ENCODE data around the gene AGRP. TPM values are rescaled to one million over a fixed set of nuclear protein-coding genes. Genes with fewer than 3 reads are reported as not detected.

AGRP gene
- total and polyA plus RNA-seq, 2 of the 4 experiments (the other 2 are of a cell fraction), result not detected

GRCh38 chr16:67461600-67462278 lies 21.6 kb downstream of the AGRP start:
- Histone ChIP-seq H3K56ac (ENCODE audit: extremely low read depth, insufficient read depth, low read length) (no peak overlapping the region), H3K4me3 (ENCODE audit: insufficient read depth, low read depth, low read length) (no peak overlapping the region), H3K23ac (ENCODE audit: low read depth, low read length) (no peak overlapping the region), H3K9me3 (ENCODE audit: control insufficient read depth, insufficient read depth, low read length) (no peaks in the 10 kb centered on the region), H3K4ac (ENCODE audit: low read depth, low read length) (no peak overlapping the region), H4K20me1 (ENCODE audit: insufficient read depth, low read length) (peaks cover 99% of the 10 kb centered on the region), H4K5ac (ENCODE audit: low read depth, low read length) (no peak overlapping the region), H4K8ac (ENCODE audit: low read depth in 2 of 2, low read length in 2 of 2) (no peak overlapping the region), H2AK9ac (replicated peaks; ENCODE audit: low read depth, low read length, poor library complexity) (peak overlapping the region; percentile 5), H3K14ac (replicated peaks; ENCODE audit: low read depth, low read length) (no peak overlapping the region), H3K9me1 (ENCODE audit: insufficient read depth, low read length) (peaks cover 16% of the 10 kb centered on the region), H3K36me3 (ENCODE audit: control insufficient read depth, insufficient read depth, low read length) (peaks cover 6% of the 10 kb centered on the region), H4K91ac (ENCODE audit: insufficient read depth, low read depth, low read length) (no peak overlapping the region), H3K27me3 (ENCODE audit: control insufficient read depth, insufficient read depth, low read length) (no peaks in the 10 kb centered on the region), H2BK5ac (ENCODE audit: low read depth, low read length, poor library complexity, severe bottlenecking) (no peak overlapping the region), H2AFZ (replicated peaks; ENCODE audit: low read length, poor library complexity) (peak overlapping the region; percentile 39), H3K4me1 (ENCODE audit: control insufficient read depth, insufficient read depth, low read length) (peaks cover 27% of the 10 kb centered on the region), H2BK120ac (ENCODE audit: low read depth, low read length) (no peak overlapping the region), H3K79me1 (ENCODE audit: low read depth in 1 of 2, low read length in 2 of 2) (peaks cover 23 to 97% of the 10 kb centered on the region in 2 experiments), H2BK20ac (ENCODE audit: low read depth, low read length) (no peak overlapping the region), H3K27ac (ENCODE audit: insufficient read depth, low read length) (no peak overlapping the region), H3K9ac (ENCODE audit: low read depth, low read length) (no peak overlapping the region), H2BK15ac (ENCODE audit: low read depth, low read length) (no peak overlapping the region), H3K4me2 (ENCODE audit: low read depth, low read length) (no peak overlapping the region), H2AK5ac (ENCODE audit: low read depth, low read length) (no peak overlapping the region), H3K18ac (ENCODE audit: low read depth, low read length) (no peak overlapping the region)
- TF ChIP-seq RFX5 (IDR thresholded peaks at IDR 0.05; ENCODE audit: low read depth, low read length), result no peak
- no peak for TF ChIP-seq MAZ (IDR thresholded peaks at IDR 0.05; ENCODE audit: borderline replicate concordance, low read depth, low read length)
- no peak for TF ChIP-seq MXI1 (IDR thresholded peaks at IDR 0.05; ENCODE audit: borderline replicate concordance, low read depth, low read length)
- TF ChIP-seq CTCF (conservative IDR thresholded peaks at IDR 0.05; ENCODE audit: low read depth, low read length), result no peak
- no peak for TF ChIP-seq RCOR1 (IDR thresholded peaks at IDR 0.05; ENCODE audit: insufficient replicate concordance, low read length)
- no peak for TF ChIP-seq RAD21 (IDR thresholded peaks at IDR 0.05; ENCODE audit: low read length)
- no peak for TF ChIP-seq USF2 (IDR thresholded peaks at IDR 0.05; ENCODE audit: low read depth, low read length)
- no peak for TF ChIP-seq MAFK (IDR thresholded peaks at IDR 0.05; ENCODE audit: low read depth, low read length)
- TF ChIP-seq POLR2A (IDR thresholded peaks at IDR 0.05; ENCODE audit: low read depth, low read length), result no peak
- TF ChIP-seq BHLHE40 (IDR thresholded peaks at IDR 0.05; ENCODE audit: low read depth, low read length), result no peak
- TF ChIP-seq FOS (IDR thresholded peaks at IDR 0.05; ENCODE audit: low read depth, low read length), result no peak
- TF ChIP-seq CEBPB (IDR thresholded peaks at IDR 0.05; ENCODE audit: low read depth, low read length), result no peak
- no peak for TF ChIP-seq CHD1 (IDR thresholded peaks at IDR 0.05; ENCODE audit: low read depth, low read length)
- TF ChIP-seq NFE2L2 (IDR thresholded peaks at IDR 0.05; ENCODE audit: low read depth, low read length), result no peak
- no TSS peak for BruUV-seq (replicated peaks)
- WGBS, 2 experiments (ENCODE audit: extremely low coverage in 2 of 2, insufficient read length in 1 of 2), result 77% methylated on average over 5 of the region's 8 CpGs; no CpG with 5 or more reads in 1 of the 2 experiments
- ChIA-PET CTCF (interaction anchor here (1.2 kb wide), 1 partner anchor 14 kb away, joined by 3 read pairs; no protein-coding TSS in a partner anchor), POLR2A (ENCODE audit: unreplicated experiment) (interaction anchor here (1.1 kb wide), 1 partner anchor 217 kb away, joined by 3 read pairs; no protein-coding TSS in a partner anchor)
- dilution Hi-C loops (cut with HindIII; ENCODE audit: low sequenced_read_pairs, unreplicated experiment) (no loop called here), intact Hi-C loops (cut with micrococcal nuclease) (no loop called here), in situ Hi-C loops (cut with MboI; ENCODE audit: low sequenced_read_pairs) (no loop called here)
- ATAC-seq (ENCODE audit: low read depth), result no peak
- no peak for DNase-seq
